Mucosa of stomach (tissue), 1 donor: ENCODE results near the gene STARD3.
A peak's percentile ranks its signal among the peaks of the same experiment; 100 is the strongest.

Experiments used
- H3K27me3 ChIP-seq: one replicate; pipeline ENCODE4 v1.7.0; 2013; ENCODE audit warnings: mild to moderate bottlenecking, low read length; ENCODE audit not compliant: control insufficient read depth, insufficient read depth
- H3K36me3 ChIP-seq: one replicate; pipeline ENCODE4 v1.7.0; 2013; ENCODE audit warnings: low read length; ENCODE audit not compliant: control insufficient read depth, insufficient read depth
- H3K4me1 ChIP-seq: one replicate; pipeline ENCODE4 v1.7.0; 2013; ENCODE audit warnings: mild to moderate bottlenecking, low read length; ENCODE audit not compliant: control insufficient read depth, insufficient read depth
- H3K4me3 ChIP-seq: one replicate; pipeline ENCODE4 v1.7.0; 2013; ENCODE audit warnings: low read length
- H3K9ac ChIP-seq: one replicate; pipeline ENCODE4 v1.7.0; 2013; ENCODE audit warnings: mild to moderate bottlenecking, low read length, moderate library complexity
- H3K9me3 ChIP-seq: one replicate; pipeline ENCODE4 v1.7.0; 2013; ENCODE audit warnings: mild to moderate bottlenecking, low read length, moderate library complexity; ENCODE audit not compliant: control insufficient read depth
- donor health status: Pancreatic carcinoma.

The STARD3 gene

DNA sequence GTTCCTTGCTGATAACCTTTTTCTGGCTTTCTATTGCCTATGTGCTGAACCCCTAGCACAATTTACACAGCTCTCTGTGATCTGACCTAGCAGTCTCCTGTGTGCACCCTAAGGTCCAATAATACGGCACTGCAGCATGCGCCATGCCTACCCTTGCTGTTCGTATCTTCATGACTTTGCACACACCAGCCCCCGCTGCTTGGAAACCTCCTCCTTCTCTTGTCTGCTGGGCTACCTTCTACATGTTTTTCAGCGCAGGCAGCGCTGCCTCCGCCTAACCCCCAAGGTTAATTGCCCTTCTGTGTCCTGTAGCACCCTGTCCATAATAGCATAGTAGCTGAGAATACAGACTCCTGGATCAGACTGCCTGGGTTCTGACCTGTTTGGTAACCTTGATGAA, 1.4 kb downstream of the STARD3 start:
- H3K27me3 ChIP-seq: no peaks in the 10 kb centered on the region

GRCh38 chr17:39639043-39639442, 2.1 kb downstream of the STARD3 start:
- no peaks in the 10 kb centered on the region for H3K9me3 ChIP-seq
- no peak overlapping the region for H3K9ac ChIP-seq
- H3K4me3 ChIP-seq: no peak overlapping the region
- no peaks in the 10 kb centered on the region for H3K27me3 ChIP-seq
- peaks cover 53% of the 10 kb centered on the region for H3K4me1 ChIP-seq
- no peaks in the 10 kb centered on the region for H3K36me3 ChIP-seq

More for the DNA sequence above, 1.4 kb downstream of the STARD3 start:
- Histone ChIP-seq H3K9me3 (no peaks in the 10 kb centered on the region), H3K36me3 (no peaks in the 10 kb centered on the region), H3K4me3 (no peak overlapping the region), H3K4me1 (peaks cover 58% of the 10 kb centered on the region), H3K9ac (peak overlapping the region; percentile 82)

DNA sequence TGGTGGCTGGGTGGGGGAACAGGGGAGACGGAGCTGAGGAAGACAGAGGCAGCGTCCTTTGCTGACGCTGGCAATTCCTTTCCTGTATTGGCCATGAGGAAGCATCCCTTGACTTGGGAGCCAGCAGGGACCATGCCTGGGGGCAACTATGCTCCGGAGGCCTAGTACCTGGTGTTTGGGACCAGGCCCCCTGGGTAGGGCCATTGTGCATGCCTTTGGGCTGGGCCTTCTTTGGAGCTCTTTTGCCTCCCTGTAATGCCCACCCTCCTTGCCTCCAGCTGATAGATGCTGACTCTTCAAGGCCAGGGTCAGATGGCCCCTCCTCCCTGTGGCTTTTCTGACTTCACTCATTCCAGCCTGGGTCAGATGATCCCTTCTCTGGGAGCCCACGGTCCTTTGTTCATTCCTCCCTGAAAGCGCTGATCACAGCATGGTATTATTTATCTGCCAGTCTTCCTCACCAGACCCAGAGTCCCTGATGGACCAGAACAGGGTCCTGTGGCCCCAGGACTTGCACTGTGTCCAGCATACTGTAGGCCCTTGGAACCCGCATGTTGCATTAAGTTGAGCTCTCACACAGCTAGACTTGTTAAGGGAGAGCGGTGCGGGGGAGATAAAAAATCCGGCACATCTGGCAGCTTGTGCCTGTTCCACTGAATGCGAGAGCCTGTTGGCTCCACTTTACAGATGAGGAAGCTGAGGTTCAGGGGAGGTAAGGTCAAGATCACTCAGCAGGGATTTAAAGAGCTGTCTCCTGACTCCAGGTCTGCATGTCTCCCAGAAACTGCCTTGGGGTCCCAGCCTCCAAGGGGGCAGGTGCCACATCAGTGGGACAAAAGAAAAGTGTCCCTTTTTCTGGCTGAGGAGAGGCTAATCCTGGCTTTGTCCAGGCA, 2.9 kb downstream of the STARD3 start:
- Histone ChIP-seq H3K4me3 (no peak overlapping the region), H3K27me3 (no peaks in the 10 kb centered on the region), H3K4me1 (peaks cover 51% of the 10 kb centered on the region), H3K36me3 (no peaks in the 10 kb centered on the region), H3K9ac (peak overlapping the region; percentile 4), H3K9me3 (no peaks in the 10 kb centered on the region)

GRCh38 chr17:39640591-39641031, 3.7 kb downstream of the STARD3 start:
- no peak overlapping the region for H3K4me3 ChIP-seq
- H3K9ac ChIP-seq: no peak overlapping the region
- no peaks in the 10 kb centered on the region for H3K27me3 ChIP-seq
- H3K36me3 ChIP-seq: no peaks in the 10 kb centered on the region
- peaks cover 50% of the 10 kb centered on the region for H3K4me1 ChIP-seq
- no peaks in the 10 kb centered on the region for H3K9me3 ChIP-seq

GRCh38 chr17:39641097-39641496, 4.2 kb downstream of the STARD3 start:
- H3K9ac ChIP-seq: no peak overlapping the region

GRCh38 chr17:39641883-39642282, 4.9 kb downstream of the STARD3 start:
- Histone ChIP-seq H3K9ac (no peak overlapping the region), H3K4me1 (peaks cover 41% of the 10 kb centered on the region), H3K4me3 (no peak overlapping the region), H3K36me3 (no peaks in the 10 kb centered on the region), H3K9me3 (no peaks in the 10 kb centered on the region), H3K27me3 (no peaks in the 10 kb centered on the region)

More at GRCh38 chr17:39641097-39641496, 4.2 kb downstream of the STARD3 start:
- Histone ChIP-seq H3K9me3 (no peaks in the 10 kb centered on the region), H3K4me3 (no peak overlapping the region), H3K4me1 (peaks cover 48% of the 10 kb centered on the region), H3K27me3 (no peaks in the 10 kb centered on the region), H3K36me3 (no peaks in the 10 kb centered on the region)

DNA sequence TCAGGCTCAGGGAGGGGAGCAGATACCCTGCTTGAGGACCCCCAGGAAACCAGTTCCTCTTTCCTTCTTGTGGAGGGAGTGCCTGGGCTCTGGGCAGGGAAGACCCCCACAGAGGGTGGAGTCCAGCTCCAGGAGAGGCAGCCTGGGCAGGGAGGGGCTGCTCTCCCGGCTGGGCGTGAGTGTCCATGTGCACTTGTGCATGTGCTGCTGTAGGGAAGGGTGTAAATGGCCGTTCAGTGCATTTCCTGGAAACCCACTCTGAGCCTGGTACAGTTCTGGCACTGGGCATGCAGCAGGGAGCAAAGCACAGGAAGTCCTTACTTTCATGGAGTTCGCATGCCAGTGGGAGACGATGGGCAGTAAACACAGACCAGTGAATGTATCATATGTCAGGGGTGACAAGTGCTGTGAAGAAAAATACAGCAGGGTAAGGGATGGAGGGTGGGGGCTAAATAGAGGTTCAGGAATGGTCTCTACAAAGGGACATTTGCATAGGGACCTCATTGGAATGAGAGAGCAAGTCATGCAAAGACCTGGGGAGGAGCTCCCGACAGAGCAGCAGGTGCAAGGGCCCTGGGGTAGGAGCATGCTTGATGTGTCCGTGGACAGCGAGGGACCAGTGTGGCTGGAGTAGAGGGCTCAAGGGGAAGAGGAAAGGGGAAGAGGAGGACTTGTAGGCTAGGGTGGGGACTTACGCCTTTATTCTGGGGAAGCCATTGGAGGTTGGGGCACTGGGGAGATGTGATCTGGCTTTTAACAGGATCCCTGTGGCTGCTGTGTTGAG, 5.5 kb downstream of the STARD3 start:
- Histone ChIP-seq H3K4me3 (no peak overlapping the region), H3K36me3 (no peaks in the 10 kb centered on the region), H3K9ac (no peak overlapping the region), H3K4me1 (peaks cover 45% of the 10 kb centered on the region), H3K27me3 (no peaks in the 10 kb centered on the region), H3K9me3 (no peaks in the 10 kb centered on the region)

DNA sequence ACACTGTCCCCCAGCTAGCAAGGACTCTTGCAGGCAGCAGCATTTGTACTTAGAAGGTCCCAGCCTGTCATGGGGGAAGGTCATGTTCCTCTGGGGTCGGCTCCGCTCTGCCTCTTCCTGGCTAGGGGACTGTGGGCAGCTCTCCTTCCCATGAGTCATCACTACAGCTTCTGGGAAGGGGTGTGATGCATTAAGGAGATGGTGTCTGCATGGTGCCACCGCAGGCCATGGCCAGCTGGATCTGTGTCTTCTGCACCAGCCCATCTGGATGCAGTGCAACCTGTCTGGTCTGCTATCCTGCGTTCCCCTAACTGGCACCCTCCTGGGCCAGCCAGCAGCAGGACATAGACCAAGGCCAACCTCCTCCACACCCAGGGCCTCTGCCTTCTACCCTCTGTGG, 6.3 kb downstream of the STARD3 start:
- Histone ChIP-seq H3K27me3 (no peaks in the 10 kb centered on the region), H3K9ac (no peak overlapping the region), H3K9me3 (no peaks in the 10 kb centered on the region), H3K4me3 (no peak overlapping the region), H3K36me3 (no peaks in the 10 kb centered on the region), H3K4me1 (peaks cover 40% of the 10 kb centered on the region)

DNA sequence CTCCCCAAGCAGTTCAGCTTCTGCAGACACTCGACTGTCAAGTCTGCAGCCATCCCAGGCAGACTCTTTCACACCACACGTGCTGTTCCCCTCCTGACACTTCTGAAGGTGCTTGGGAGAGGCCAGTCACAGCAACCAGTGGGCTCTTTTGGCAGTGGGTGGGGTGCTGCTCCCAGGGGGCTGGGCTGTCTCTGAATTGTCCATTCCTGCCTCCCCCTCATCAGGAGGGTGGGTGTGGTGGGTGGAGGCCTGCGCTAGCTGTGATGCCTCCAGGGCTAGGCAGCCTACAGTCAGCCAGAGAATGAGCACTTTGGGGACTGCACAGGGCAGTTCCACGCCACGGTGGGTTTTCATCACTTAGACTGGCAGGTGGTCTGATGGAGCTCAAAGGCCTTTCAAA, 10.3 kb downstream of the STARD3 start:
- H3K9ac ChIP-seq: no peak overlapping the region
- H3K9me3 ChIP-seq: no peaks in the 10 kb centered on the region
- H3K36me3 ChIP-seq: no peaks in the 10 kb centered on the region
- H3K27me3 ChIP-seq: no peaks in the 10 kb centered on the region
- H3K4me3 ChIP-seq: no peak overlapping the region
- H3K4me1 ChIP-seq: peaks cover 30% of the 10 kb centered on the region

DNA sequence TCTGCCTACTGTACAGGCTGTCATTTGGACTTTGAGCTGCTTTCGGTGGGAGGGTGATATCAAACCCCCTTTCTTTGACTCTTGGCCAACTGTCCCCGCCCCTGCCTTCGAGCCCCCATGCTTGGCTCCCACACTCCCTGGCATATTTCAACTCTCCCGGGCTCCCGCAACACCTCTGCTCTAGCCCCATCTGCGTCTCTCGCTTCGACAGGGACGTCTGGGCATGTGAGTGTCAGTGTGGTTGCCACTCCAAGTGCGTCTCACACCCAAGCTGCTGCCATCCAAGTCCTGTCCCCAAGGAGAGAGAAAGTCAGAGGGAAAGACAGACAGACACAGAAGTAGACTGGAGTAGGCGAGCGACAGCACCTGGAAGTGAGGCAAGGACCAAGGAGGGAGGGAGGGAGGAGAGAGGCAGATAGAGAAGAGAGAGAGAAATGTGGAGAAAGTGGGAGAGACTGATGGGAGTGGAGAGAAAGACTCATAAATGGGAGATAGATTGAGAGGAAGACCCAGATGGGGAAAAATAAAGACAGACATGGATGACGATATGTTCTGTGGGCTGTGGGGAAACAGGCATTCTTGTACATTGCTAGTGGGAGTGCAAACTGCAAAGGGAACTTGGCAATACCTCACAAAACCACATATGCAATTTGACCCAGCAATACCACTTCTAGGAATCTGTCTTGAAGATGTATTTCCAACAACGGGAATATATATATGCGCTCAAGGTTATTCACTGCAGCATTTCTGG, 11.8 kb downstream of the STARD3 start:
- Histone ChIP-seq H3K9me3 (no peaks in the 10 kb centered on the region), H3K27me3 (no peaks in the 10 kb centered on the region), H3K4me3 (no peak overlapping the region), H3K36me3 (no peaks in the 10 kb centered on the region), H3K4me1 (peaks cover 40% of the 10 kb centered on the region), H3K9ac (no peak overlapping the region)

DNA sequence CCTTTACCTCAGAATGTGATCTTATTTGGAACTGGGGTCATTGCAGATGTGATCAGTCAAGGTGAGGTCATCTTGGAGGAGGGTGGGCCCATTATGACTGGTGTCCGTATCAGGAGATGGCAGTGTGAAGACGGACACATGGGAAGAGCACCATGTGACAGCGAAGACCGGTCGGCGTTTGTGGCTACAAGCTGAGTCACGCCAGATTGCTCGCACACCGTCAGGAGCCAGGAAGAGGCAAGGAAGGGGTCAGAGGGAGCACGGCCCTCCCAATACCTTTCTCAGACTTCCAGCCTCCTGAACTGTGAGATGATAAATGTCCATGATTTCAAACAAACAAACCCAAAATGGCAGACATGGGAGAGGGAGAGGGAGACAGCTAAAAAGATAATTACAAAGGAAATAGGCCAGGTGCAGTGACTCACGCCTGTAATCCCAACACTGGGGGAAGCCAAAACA, 13.2 kb downstream of the STARD3 start:
- Histone ChIP-seq H3K27me3 (no peaks in the 10 kb centered on the region), H3K4me1 (peaks cover 36% of the 10 kb centered on the region), H3K4me3 (no peak overlapping the region)

More for the DNA sequence above, 13.2 kb downstream of the STARD3 start:
- Histone ChIP-seq H3K36me3 (no peaks in the 10 kb centered on the region), H3K9me3 (no peaks in the 10 kb centered on the region), H3K9ac (no peak overlapping the region)
